ENCODE measurements around the gene FBXL15.

- TF ChIP-seq POLR2A (IDR thresholded peaks at IDR 0.05; ENCODE audit: insufficient read depth in 1 of 2, low read depth in 2 of 2, low read length in 2 of 2) (no peak), KAT2B (IDR thresholded peaks at IDR 0.05; ENCODE audit: borderline replicate concordance, low read depth, low read length) (no peak), ZSCAN29 (CRISPR knock-in tag; conservative IDR thresholded peaks at IDR 0.05) (no peak), PRPF4 (IDR thresholded peaks at IDR 0.05; ENCODE audit: low read depth, low read length, poor library complexity, severe bottlenecking) (no peak), CTCF (CRISPR knock-in tag; IDR thresholded peaks at IDR 0.05) (no peak), NFRKB (IDR thresholded peaks at IDR 0.05) (no peak), GTF2F1 (IDR thresholded peaks at IDR 0.05; ENCODE audit: low read length) (no peak), EP300 (IDR thresholded peaks at IDR 0.05; ENCODE audit: low read depth in 2 of 2, low read length in 2 of 2) (no peak), EP300 (CRISPR knock-in tag; IDR thresholded peaks at IDR 0.05; ENCODE audit: borderline replicate concordance) (no peak), SIX1 (CRISPR knock-in tag; IDR thresholded peaks at IDR 0.05; ENCODE audit: borderline replicate concordance) (no peak), KLF16 (CRISPR knock-in tag; IDR thresholded peaks at IDR 0.05) (no peak), SP4 (CRISPR knock-in tag; IDR thresholded peaks at IDR 0.05) (no peak)
Measured at GRCh38 chr10:102400076-102400475, 20.6 kb upstream of the FBXL15 start.

Data from HepG2 (cell line).